H9 (cell line): ENCODE data around the gene ZNF648. TPM values are rescaled to one million over a fixed set of nuclear protein-coding genes. Genes with fewer than 3 reads are reported as not detected.

Experiments
- DNase-seq: peaks from one replicate; pipeline ENCODE4 v3.0.0-alpha.2; 2017
- H2AFZ ChIP-seq: one replicate; pipeline ENCODE4 v1.6.1; 2013; ENCODE audit warnings: mild to moderate bottlenecking, low read length, control low read depth, moderate library complexity
- H2AK5ac ChIP-seq: 2 replicates; pipeline ENCODE4 v1.6.1; 2013; ENCODE audit warnings: low read length, control low read depth, mixed read lengths; ENCODE audit not compliant: insufficient read length
- H2BK120ac ChIP-seq: one replicate; pipeline ENCODE4 v1.6.1; 2013; ENCODE audit warnings: low read depth, mild to moderate bottlenecking, low read length, control low read depth, inconsistent platforms; ENCODE audit not compliant: poor library complexity, severe bottlenecking
- H2BK12ac ChIP-seq: 2 replicates; pipeline ENCODE4 v1.6.1; 2013; ENCODE audit warnings: low read length, control low read depth, mixed read lengths, low read depth; ENCODE audit not compliant: insufficient read length
- H2BK15ac ChIP-seq: 2 replicates; pipeline ENCODE4 v1.6.1; 2013; ENCODE audit warnings: low read depth, low read length, control low read depth
- H2BK20ac ChIP-seq: one replicate; pipeline ENCODE4 v1.6.1; 2013; ENCODE audit warnings: low read depth, mild to moderate bottlenecking, low read length, control low read depth, inconsistent platforms; ENCODE audit not compliant: poor library complexity, severe bottlenecking
- H2BK5ac ChIP-seq: 2 replicates; pipeline ENCODE4 v1.6.1; 2013; ENCODE audit warnings: low read length, control low read depth, mixed read lengths; ENCODE audit not compliant: insufficient read length
- H3K14ac ChIP-seq: 2 replicates; pipeline ENCODE4 v1.6.1; 2013; ENCODE audit warnings: low read length, control low read depth; ENCODE audit not compliant: insufficient read depth
- H3K18ac ChIP-seq: 2 replicates; pipeline ENCODE4 v1.6.1; 2013; ENCODE audit warnings: low read depth, mild to moderate bottlenecking, mixed read lengths, low read length, control low read depth; ENCODE audit not compliant: insufficient read length
- H3K23ac ChIP-seq: 2 replicates; pipeline ENCODE4 v1.6.1; 2013; ENCODE audit warnings: low read length, control low read depth, mixed read lengths, low read depth; ENCODE audit not compliant: insufficient read length
- H3K23me2 ChIP-seq: 2 replicates; pipeline ENCODE4 v1.6.1; 2013; ENCODE audit warnings: low read depth, mild to moderate bottlenecking, mixed read lengths, low read length, control low read depth; ENCODE audit not compliant: insufficient read length, poor library complexity, severe bottlenecking
- H3K27ac ChIP-seq: 2 replicates; pipeline ENCODE4 v1.5.1; 2013; ENCODE audit warnings: low read length, control low read depth, mixed read lengths, low read depth; ENCODE audit not compliant: insufficient read length
- H3K27me3 ChIP-seq: 2 replicates; pipeline ENCODE4 v1.6.1; 2013; ENCODE audit warnings: low read length, control low read depth, inconsistent platforms; ENCODE audit not compliant: insufficient read depth
- H3K4ac ChIP-seq: 2 replicates; pipeline ENCODE4 v1.6.1; 2013; ENCODE audit warnings: low read depth, mild to moderate bottlenecking, control low read depth, inconsistent platforms, low read length, moderate library complexity
- H3K4me1 ChIP-seq: 2 replicates; pipeline ENCODE4 v1.6.1; 2013; ENCODE audit warnings: low read length, control low read depth, inconsistent platforms; ENCODE audit not compliant: insufficient read depth
- H3K4me2 ChIP-seq: 2 replicates; pipeline ENCODE4 v1.6.1; 2013; ENCODE audit warnings: low read length, control low read depth, mixed read lengths; ENCODE audit not compliant: insufficient read length, insufficient read depth
- H3K56ac ChIP-seq: 2 replicates; pipeline ENCODE4 v1.6.1; 2013; ENCODE audit warnings: low read depth, mild to moderate bottlenecking, mixed read lengths, low read length, control low read depth; ENCODE audit not compliant: insufficient read length
- H3K79me1 ChIP-seq: 2 replicates; pipeline ENCODE4 v1.6.1; 2013; ENCODE audit warnings: low read depth, mild to moderate bottlenecking, moderate library complexity, low read length, control low read depth, inconsistent platforms; ENCODE audit not compliant: insufficient read depth, poor library complexity, severe bottlenecking
- H3K79me2 ChIP-seq: 2 replicates; pipeline ENCODE4 v1.6.1; 2013; ENCODE audit warnings: low read length, control low read depth, inconsistent platforms; ENCODE audit not compliant: insufficient read depth
- H3K9ac ChIP-seq: 2 replicates; pipeline ENCODE4 v1.6.1; 2013; ENCODE audit warnings: low read length, control low read depth, mixed read lengths; ENCODE audit not compliant: insufficient read length; ENCODE audit errors: extremely low read depth
- H3K9me3 ChIP-seq: one replicate; pipeline ENCODE4 v1.6.1; 2013; ENCODE audit warnings: low read depth, low read length, inconsistent platforms; ENCODE audit not compliant: control insufficient read depth
- H3T11ph ChIP-seq: one replicate; pipeline ENCODE4 v1.6.1; 2013; ENCODE audit warnings: mild to moderate bottlenecking, low read length, control low read depth, inconsistent platforms
- H4K20me1 ChIP-seq: one replicate; pipeline ENCODE4 v1.6.1; 2013; ENCODE audit not compliant: control insufficient read depth, insufficient read length, insufficient read depth
- H4K5ac ChIP-seq: 2 replicates; pipeline ENCODE4 v1.6.1; 2013; ENCODE audit warnings: low read depth, mild to moderate bottlenecking, mixed read lengths, low read length, control low read depth; ENCODE audit not compliant: insufficient read length
- H4K8ac ChIP-seq: replicated peaks from 2 replicates; pipeline ENCODE4 v1.6.1; 2013; ENCODE audit warnings: low read length, control low read depth, mixed read lengths, low read depth; ENCODE audit not compliant: insufficient read length
- H4K91ac ChIP-seq: 2 replicates; pipeline ENCODE4 v1.6.1; 2013; ENCODE audit warnings: low read depth, mild to moderate bottlenecking, moderate library complexity, mixed read lengths, low read length, control low read depth; ENCODE audit not compliant: insufficient read length
- H3K27ac Mint-ChIP-seq, 3 experiments: 2 replicates in 2 of 3; 3 replicates in 1 of 3; pipeline ENCODE4 v1.8.0; 2020 to 2021; ENCODE audit warnings: mixed read lengths in 3 of 3, mild to moderate bottlenecking in 1 of 3, moderate library complexity in 1 of 3
- H3K27me3 Mint-ChIP-seq: 2 replicates; pipeline ENCODE4 v1.8.0; 2021; ENCODE audit warnings: low read depth, mild to moderate bottlenecking, moderate library complexity, mixed read lengths
- H3K36me3 Mint-ChIP-seq, 3 experiments: 2 replicates in 2 of 3; 3 replicates in 1 of 3; pipeline ENCODE4 v1.8.0; 2020 to 2021; ENCODE audit warnings: low read depth in 3 of 3, mixed read lengths in 3 of 3; ENCODE audit not compliant: insufficient read depth in 1 of 3
- H3K4me1 Mint-ChIP-seq, 2 experiments: 2 replicates each; pipeline ENCODE4 v1.8.0; 2020; ENCODE audit warnings: mixed read lengths in 2 of 2
- H3K4me3 Mint-ChIP-seq, 2 experiments: 2 replicates in 1 of 2; 3 replicates in 1 of 2; pipeline ENCODE4 v1.8.0; 2020 to 2021; ENCODE audit warnings: mild to moderate bottlenecking in 2 of 2, mixed read lengths in 2 of 2, moderate library complexity in 1 of 2
- H3K9me3 Mint-ChIP-seq, 2 experiments: 2 replicates in 1 of 2; 3 replicates in 1 of 2; pipeline ENCODE4 v1.8.0; 2020; ENCODE audit warnings: mild to moderate bottlenecking in 2 of 2, mixed read lengths in 2 of 2, moderate library complexity in 1 of 2
- WGBS: extraction: QIAGEN DNeasy Blood & Tissue Kit; methylation state at CpG from one replicate; pipeline ENCODE4 v1.1.7; 2013; ENCODE audit warnings: missing lambda C conversion rate, low lambda C conversion rate, mixed read lengths; ENCODE audit not compliant: insufficient read length; ENCODE audit errors: extremely low coverage; 5-methylcytosine and 5-hydroxymethylcytosine counted together
- total RNA-seq: library from RNA; stranded (reverse); gene quantifications from 2 replicates; pipeline ENCODE4 v1.2.1, GENCODE V29; 2021
- TF ChIP-seq, protein P1 (sequence below): fragments of 200-600 bp; sonication (generic); conservative IDR thresholded peaks from 3 replicates; pipeline ENCODE4 v1.8.0; 2021; ENCODE audit warnings: antibody characterized with exemption, mild to moderate bottlenecking

The ZNF648 gene
- total RNA-seq, 1 experiment from 2014 or later: 1.4 TPM

DNA sequence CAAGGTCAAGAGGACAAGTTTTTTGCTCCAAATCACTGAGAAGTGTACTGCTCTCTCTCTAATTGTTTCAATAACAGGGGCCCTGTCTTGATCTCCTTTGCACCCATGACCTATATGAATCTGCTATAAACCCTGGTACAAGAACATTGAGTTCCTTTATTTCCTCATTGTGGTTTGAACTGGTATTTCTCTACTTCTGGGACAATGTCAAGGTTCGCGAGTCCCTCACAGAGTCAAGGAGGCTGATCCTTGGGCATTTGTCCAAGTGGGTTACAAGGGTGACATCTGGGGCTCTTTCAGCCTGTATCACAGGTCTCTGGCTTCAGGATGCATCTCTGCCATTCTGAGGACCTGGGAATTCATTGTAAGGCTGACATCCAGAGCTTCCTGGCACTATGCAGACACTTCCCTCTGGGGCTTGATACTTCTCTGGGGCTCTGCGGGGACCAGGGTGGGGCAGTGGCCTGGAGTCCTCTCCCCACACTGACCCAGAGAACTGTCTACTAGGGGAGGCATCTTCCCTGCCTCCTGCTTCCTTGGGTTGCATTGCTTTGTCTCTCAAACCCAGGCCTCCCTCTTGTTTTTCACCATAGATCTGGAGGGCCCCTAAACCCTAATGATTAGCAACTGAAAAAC lies 22.5 kb upstream of the ZNF648 start:
- Histone ChIP-seq H2AK5ac (no peak overlapping the region), H2BK12ac (no peak overlapping the region), H3K23ac (no peak overlapping the region), H2BK20ac (no peak overlapping the region), H2AFZ (no peak overlapping the region), H2BK15ac (no peak overlapping the region), H4K8ac (no peak overlapping the region), H3K9ac (no peak overlapping the region), H3K18ac (no peak overlapping the region), H3K27ac (no peak overlapping the region), H3K23me2 (no peaks in the 10 kb centered on the region), H3K4me2 (no peak overlapping the region), H2BK120ac (no peak overlapping the region), H3K56ac (no peak overlapping the region), H3K4ac (no peak overlapping the region), H3T11ph (no peak overlapping the region), H3K27me3 (no peaks in the 10 kb centered on the region), H3K79me2 (no peaks in the 10 kb centered on the region), H3K9me3 (no peaks in the 10 kb centered on the region), H3K4me1 (no peaks in the 10 kb centered on the region), H3K14ac (no peak overlapping the region; the same call in 1 of the 2 replicates), H3K79me1 (no peaks in the 10 kb centered on the region), H4K91ac (no peak overlapping the region), H2BK5ac (no peak overlapping the region), H4K5ac (no peak overlapping the region), H4K20me1 (no peaks in the 10 kb centered on the region)
- Mint-ChIP-seq H3K4me1 (peaks cover 15% of the 10 kb centered on the region in 2 experiments), H3K9me3 (no peaks in the 10 kb centered on the region), H3K36me3 (no peaks in the 10 kb centered on the region), H3K4me3 (no peak overlapping the region; a peak in 1 of 5 replicates), H3K27me3 (peaks cover 3% of the 10 kb centered on the region; the same call in 1 of the 2 replicates), H3K27ac (peak overlapping the region; percentile 57 to 81 (median 77); a peak in 4 of 7 replicates)
- TF ChIP-seq, protein P1, sequence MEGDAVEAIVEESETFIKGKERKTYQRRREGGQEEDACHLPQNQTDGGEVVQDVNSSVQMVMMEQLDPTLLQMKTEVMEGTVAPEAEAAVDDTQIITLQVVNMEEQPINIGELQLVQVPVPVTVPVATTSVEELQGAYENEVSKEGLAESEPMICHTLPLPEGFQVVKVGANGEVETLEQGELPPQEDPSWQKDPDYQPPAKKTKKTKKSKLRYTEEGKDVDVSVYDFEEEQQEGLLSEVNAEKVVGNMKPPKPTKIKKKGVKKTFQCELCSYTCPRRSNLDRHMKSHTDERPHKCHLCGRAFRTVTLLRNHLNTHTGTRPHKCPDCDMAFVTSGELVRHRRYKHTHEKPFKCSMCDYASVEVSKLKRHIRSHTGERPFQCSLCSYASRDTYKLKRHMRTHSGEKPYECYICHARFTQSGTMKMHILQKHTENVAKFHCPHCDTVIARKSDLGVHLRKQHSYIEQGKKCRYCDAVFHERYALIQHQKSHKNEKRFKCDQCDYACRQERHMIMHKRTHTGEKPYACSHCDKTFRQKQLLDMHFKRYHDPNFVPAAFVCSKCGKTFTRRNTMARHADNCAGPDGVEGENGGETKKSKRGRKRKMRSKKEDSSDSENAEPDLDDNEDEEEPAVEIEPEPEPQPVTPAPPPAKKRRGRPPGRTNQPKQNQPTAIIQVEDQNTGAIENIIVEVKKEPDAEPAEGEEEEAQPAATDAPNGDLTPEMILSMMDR: no peak
- no CpG with 5 or more reads among the region's 3 CpGs for WGBS
- DNase-seq: no peak
